Right lobe of liver (tissue), 6 donors: Measurements from ENCODE around the gene NTN4. TPM values are rescaled to one million over a fixed set of nuclear protein-coding genes. Genes with fewer than 3 reads are reported as not detected.
"Not testable (repeated sequence)": the region's sequence is repeated elsewhere in the genome, so short reads cannot be mapped to it uniquely, and the experiment has no call there.

Source experiments
- ATAC-seq, 4 donors: fragments of 200-7000 bp; cut with Tn5 transposase; one replicate each; pipeline ENCODE4 v1.9.1; 2020; ENCODE audit warnings: mild to moderate bottlenecking in 4 of 4, moderate library complexity in 4 of 4
- DNase-seq, 3 donors: peaks; one replicate each; pipeline ENCODE4 v3.0.0-alpha.2; 2020
- H3K27ac ChIP-seq, 3 donors: fragments of 200-600 bp; one replicate each; pipeline ENCODE4 v1.8.0; 2022
- H3K27me3 ChIP-seq, 2 donors: fragments of 200-600 bp; one replicate each; pipeline ENCODE4 v1.8.0; 2022
- H3K36me3 ChIP-seq, 4 donors: fragments of 200-600 bp; sonication (generic) in 1 of 4; one replicate each; pipeline versions ENCODE4 v1.5.1 to v1.8.0; 2017 to 2022; ENCODE audit warnings: control low read depth in 1 of 4
- H3K4me1 ChIP-seq, 4 donors: fragments of 200-600 bp; sonication (generic) in 1 of 4; one replicate each; pipeline versions ENCODE4 v1.5.1 to v1.8.0; 2017 to 2022; ENCODE audit warnings: control low read depth in 1 of 4
- H3K4me3 ChIP-seq, 3 donors: fragments of 200-600 bp; one replicate each; pipeline ENCODE4 v1.8.0; 2022
- H3K9me3 ChIP-seq, 4 donors: fragments of 200-600 bp; sonication (generic) in 1 of 4; one replicate each; pipeline versions ENCODE4 v1.5.1 to v1.8.0; 2017 to 2022; ENCODE audit warnings: control low read depth in 1 of 4
- POLR2A ChIP-seq: fragments of 450-650 bp; IDR thresholded peaks from one replicate; pipeline ENCODE4 v1.6.1; 2017; ENCODE audit warnings: antibody characterized with exemption, mild to moderate bottlenecking
- WGBS: methylation state at CpG from one replicate; pipeline ENCODE4 v1.1.6; 2018; ENCODE audit warnings: low coverage, low lambda C conversion rate; ENCODE audit not compliant: insufficient coverage; ENCODE audit errors: missing lambda C conversion rate; 5-methylcytosine and 5-hydroxymethylcytosine counted together
- intact Hi-C, 2 donors: fragments of 100-400 bp; cut with DNase I; formaldehyde crosslinking; loops; one replicate each; pipeline versions ENCODE4 v1.11.2 to v1.14.1; 2022
- total RNA-seq, 6 experiments: library from RNA; depleted of rRNA in 2 of 6; stranded (reverse); fragments of >200 nt in 2 of 6; fragmentation: NEBNext Ultra II Directional in 3 of 6; extraction: Animal tissue kit (Norgen Biotek cat#: 25700) in 3 of 6; gene quantifications; one replicate each; pipeline versions ENCODE4 v1.1.0 to v1.2.4, GENCODE V29; 2016 to 2023
- TF ChIP-seq, protein P1 (sequence below), 4 donors: fragments of 200-600 bp in 3 of 4; fragments of 450-650 bp in 1 of 4; IDR thresholded peaks; one replicate each; pipeline versions ENCODE4 v1.5.1 to v1.8.0; 2016 to 2022; ENCODE audit warnings: antibody characterized with exemption in 4 of 4, mild to moderate bottlenecking in 2 of 4
- donor health status: DM: no; HTN: yes; CAD: no.
- donor health status: DM: no; HTN: no; CAD: no.
- donor health status: DM: no; HTN: no; CAD: no.
- donor health status: DM: no; HTN: yes; CAD: no.
- donor health status: DM: no; HTN: yes; CAD: no.

Gene NTN4
- total RNA-seq, 6 experiments from 2014 or later: 14.7 to 28.7 (median 18.9) TPM

- Histone ChIP-seq H3K4me1 (peaks cover 0 to 13% (median 5%) of the 10 kb centered on the region in 4 donors), H3K36me3 (no peaks in the 10 kb centered on the region), H3K27ac (no peak overlapping the region), H3K4me3 (no peak overlapping the region), H3K27me3 (no peaks in the 10 kb centered on the region), H3K9me3 (no peaks in the 10 kb centered on the region)
- WGBS: 82% methylated on average over 4 of the region's 6 CpGs
- ATAC-seq: no peak
- no peak for DNase-seq
- TF ChIP-seq POLR2A: no peak
- TF ChIP-seq, protein P1, sequence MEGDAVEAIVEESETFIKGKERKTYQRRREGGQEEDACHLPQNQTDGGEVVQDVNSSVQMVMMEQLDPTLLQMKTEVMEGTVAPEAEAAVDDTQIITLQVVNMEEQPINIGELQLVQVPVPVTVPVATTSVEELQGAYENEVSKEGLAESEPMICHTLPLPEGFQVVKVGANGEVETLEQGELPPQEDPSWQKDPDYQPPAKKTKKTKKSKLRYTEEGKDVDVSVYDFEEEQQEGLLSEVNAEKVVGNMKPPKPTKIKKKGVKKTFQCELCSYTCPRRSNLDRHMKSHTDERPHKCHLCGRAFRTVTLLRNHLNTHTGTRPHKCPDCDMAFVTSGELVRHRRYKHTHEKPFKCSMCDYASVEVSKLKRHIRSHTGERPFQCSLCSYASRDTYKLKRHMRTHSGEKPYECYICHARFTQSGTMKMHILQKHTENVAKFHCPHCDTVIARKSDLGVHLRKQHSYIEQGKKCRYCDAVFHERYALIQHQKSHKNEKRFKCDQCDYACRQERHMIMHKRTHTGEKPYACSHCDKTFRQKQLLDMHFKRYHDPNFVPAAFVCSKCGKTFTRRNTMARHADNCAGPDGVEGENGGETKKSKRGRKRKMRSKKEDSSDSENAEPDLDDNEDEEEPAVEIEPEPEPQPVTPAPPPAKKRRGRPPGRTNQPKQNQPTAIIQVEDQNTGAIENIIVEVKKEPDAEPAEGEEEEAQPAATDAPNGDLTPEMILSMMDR (IDR thresholded peaks at IDR 0.05): no peak
- intact Hi-C loops: loop anchor here in 1 of 2 donors (10.0 kb wide), 1 partner anchor 173 kb away; the partner anchor contains the start of gene NTN4
Observed at GRCh38 chr12:95621725-95622124, 168.8 kb downstream of the NTN4 start.

DNA sequence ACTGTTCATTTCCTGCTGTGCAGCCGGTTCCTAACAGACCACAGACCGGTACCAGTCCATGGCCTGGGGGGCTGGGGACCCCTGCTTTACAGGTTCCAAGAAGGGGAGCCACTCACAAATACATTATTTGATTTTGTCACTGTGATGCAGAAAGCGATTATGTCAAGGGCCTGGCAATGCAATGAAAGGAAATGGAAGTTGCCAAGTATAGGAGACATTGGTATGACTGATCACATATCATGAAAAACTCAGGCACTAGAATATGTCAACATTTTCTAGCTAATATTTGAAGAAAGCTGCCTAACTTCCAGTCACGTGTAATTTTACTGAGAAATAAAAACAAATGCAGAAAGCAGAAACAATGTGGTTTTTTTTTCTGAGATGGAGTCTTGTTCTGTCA is 170.4 kb downstream of the NTN4 start:
- intact Hi-C loops: loop anchor here in 1 of 2 donors (10.0 kb wide), 1 partner anchor 175 kb away; the partner anchor contains the start of gene NTN4
- DNase-seq: no peak
- TF ChIP-seq, protein P1 (IDR thresholded peaks at IDR 0.05): no peak
- TF ChIP-seq POLR2A: no peak
- Histone ChIP-seq H3K4me3 (no peak overlapping the region), H3K36me3 (no peaks in the 10 kb centered on the region), H3K27me3 (no peaks in the 10 kb centered on the region), H3K4me1 (peaks cover 0 to 7% (median 3%) of the 10 kb centered on the region in 4 donors), H3K9me3 (no peaks in the 10 kb centered on the region), H3K27ac (no peak overlapping the region)
- 45% methylated on average over 3 of the region's 4 CpGs for WGBS
- ATAC-seq: no peak

- intact Hi-C loops: not testable (repeated sequence)
Observed at GRCh38 chr12:95616470-95616869, 174.1 kb downstream of the NTN4 start.

DNA sequence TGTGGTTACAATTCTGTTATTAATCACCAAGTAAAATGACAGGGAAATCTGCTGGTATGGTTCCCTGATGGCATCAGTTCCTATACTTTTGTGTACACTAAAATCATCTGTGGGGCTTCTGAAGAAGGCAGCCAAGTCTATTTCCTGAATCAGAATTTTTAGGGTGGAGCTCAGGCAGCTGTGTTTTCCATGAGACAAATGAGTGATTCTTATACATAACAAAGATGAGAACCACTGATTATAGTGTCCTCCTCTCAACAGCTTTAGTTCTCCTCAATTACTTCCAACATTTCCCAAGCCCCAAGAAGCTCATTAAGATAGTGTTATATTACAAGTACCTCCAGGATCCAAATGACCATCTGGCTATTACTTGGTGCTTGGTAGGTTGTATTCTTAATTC is 174.8 kb downstream of the NTN4 start:
- no peaks in the 10 kb centered on the region for H3K9me3 ChIP-seq
- H3K4me1 ChIP-seq: no peaks in the 10 kb centered on the region
- H3K36me3 ChIP-seq: no peaks in the 10 kb centered on the region
- TF ChIP-seq, protein P1 (IDR thresholded peaks at IDR 0.05): no peak
- TF ChIP-seq POLR2A: no peak
- intact Hi-C loops: no loop called here
- no peak overlapping the region for H3K4me3 ChIP-seq
- no peaks in the 10 kb centered on the region for H3K27me3 ChIP-seq
- DNase-seq (no peak), ATAC-seq (no peak)
- no peak overlapping the region for H3K27ac ChIP-seq

More at GRCh38 chr12:95616470-95616869, 174.1 kb downstream of the NTN4 start:
- not testable (repeated sequence) for H3K4me1 ChIP-seq, H3K27me3 ChIP-seq, ATAC-seq, H3K36me3 ChIP-seq, H3K4me3 ChIP-seq, H3K27ac ChIP-seq, DNase-seq, H3K9me3 ChIP-seq
- 42% methylated on average over 2 of the region's 7 CpGs for WGBS

DNA sequence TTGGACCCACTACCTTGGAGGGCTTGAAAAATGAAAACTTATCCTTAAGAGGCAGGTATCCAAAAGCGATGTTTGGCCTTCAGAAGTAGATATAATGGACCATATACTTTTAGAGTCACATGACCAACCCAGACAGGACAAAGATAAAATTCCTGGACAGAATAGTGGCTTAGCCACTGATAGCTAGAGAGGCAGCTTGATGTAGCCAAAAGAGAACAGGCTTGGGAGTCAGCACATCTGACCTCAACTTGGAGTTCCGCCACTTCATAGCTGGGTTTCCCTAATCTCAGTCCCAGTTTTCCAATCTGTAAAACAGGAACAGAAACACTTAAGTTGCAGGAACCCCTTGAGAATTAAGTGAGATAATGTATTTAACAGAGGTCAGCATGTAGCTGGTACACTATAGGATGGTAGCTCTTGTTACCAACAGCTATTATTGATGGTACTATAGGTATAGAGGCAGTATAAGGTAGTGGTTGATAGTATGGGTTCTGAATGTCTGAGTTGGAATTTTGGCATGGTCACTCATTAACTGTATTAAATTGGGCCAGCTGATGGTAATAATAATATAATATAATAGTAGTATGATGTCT is 176.1 kb downstream of the NTN4 start:
- WGBS: 100% methylated on average over 2 of the region's 2 CpGs
- TF ChIP-seq POLR2A: no peak
- TF ChIP-seq, protein P1 (IDR thresholded peaks at IDR 0.05): no peak
- Histone ChIP-seq H3K4me3 (no peak overlapping the region), H3K4me1 (no peaks in the 10 kb centered on the region), H3K36me3 (no peaks in the 10 kb centered on the region), H3K27me3 (no peaks in the 10 kb centered on the region), H3K9me3 (no peaks in the 10 kb centered on the region), H3K27ac (no peak overlapping the region)
- intact Hi-C loops: no loop called here
- ATAC-seq (no peak), DNase-seq (no peak)
